Lower leg skin (tissue), 3 donors: ENCODE results near the gene STK38L.

Experiments
- POLR2A ChIP-seq, 2 donors: fragments of 450-650 bp; IDR thresholded peaks; one replicate each; pipeline ENCODE4 v1.6.1; 2016 to 2017; ENCODE audit warnings: antibody characterized with exemption in 2 of 2, mild to moderate bottlenecking in 1 of 2, moderate library complexity in 1 of 2
- TF ChIP-seq, protein P1 (sequence below), 3 donors: fragments of 450-650 bp; IDR thresholded peaks; one replicate each; pipeline ENCODE4 v1.5.1; 2016; ENCODE audit warnings: antibody characterized with exemption in 3 of 3, mild to moderate bottlenecking in 3 of 3, moderate library complexity in 2 of 3

DNA sequence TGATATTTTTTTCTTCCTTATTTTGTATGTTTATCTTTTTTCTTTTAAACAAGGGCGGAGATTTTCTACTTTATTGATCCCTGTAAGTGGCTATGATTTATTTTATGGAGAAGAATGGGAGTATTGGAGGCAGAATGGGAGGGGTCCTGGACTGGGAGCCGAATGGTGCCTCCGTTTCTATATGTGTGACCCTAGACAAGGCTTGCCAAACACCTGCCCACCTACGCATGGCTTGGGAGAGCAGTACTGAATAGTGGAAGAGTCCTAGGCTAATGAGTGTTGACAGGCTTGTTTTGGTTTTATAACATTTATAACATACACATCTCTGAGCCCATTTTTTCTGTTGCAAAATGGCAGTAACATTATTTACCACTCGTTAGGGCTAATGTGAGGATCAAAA is 29.0 kb downstream of the STK38L start:
- TF ChIP-seq POLR2A (IDR thresholded peaks at IDR 0.05), result no peak
- TF ChIP-seq, protein P1, sequence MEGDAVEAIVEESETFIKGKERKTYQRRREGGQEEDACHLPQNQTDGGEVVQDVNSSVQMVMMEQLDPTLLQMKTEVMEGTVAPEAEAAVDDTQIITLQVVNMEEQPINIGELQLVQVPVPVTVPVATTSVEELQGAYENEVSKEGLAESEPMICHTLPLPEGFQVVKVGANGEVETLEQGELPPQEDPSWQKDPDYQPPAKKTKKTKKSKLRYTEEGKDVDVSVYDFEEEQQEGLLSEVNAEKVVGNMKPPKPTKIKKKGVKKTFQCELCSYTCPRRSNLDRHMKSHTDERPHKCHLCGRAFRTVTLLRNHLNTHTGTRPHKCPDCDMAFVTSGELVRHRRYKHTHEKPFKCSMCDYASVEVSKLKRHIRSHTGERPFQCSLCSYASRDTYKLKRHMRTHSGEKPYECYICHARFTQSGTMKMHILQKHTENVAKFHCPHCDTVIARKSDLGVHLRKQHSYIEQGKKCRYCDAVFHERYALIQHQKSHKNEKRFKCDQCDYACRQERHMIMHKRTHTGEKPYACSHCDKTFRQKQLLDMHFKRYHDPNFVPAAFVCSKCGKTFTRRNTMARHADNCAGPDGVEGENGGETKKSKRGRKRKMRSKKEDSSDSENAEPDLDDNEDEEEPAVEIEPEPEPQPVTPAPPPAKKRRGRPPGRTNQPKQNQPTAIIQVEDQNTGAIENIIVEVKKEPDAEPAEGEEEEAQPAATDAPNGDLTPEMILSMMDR (IDR thresholded peaks at IDR 0.05), result no peak
